ENCODE measurements around the gene MBNL1.
"Not testable (repeated sequence)": the region's sequence is repeated elsewhere in the genome, so short reads cannot be mapped to it uniquely, and the experiment has no call there.

MBNL1 gene

DNA sequence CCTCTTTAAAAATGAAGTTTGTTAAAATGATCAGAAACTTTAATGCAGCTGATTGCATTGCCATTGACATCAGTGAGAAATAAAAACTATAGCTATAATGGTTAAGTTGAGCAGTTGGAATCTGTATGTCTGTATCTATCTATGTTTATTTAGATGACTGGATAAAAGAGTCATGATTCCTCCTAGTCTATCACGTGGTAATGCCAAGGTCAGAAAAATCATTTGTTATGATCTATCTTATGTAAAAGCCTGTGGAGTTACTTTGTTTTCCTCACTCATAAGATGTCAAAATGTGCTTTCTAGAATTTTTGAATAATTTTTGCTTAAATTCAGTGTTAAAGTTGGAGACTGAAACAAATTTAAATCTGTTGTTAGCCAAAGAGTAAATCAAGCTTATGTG, 63.3 kb downstream of the MBNL1 start:
- Histone ChIP-seq H3K36me3 (peaks cover under 1 to 7% (median 5%) of the 10 kb centered on the region in 3 donors), H3K4me1 (peaks cover 0 to 100% (median 52%) of the 10 kb centered on the region in 4 donors), H3K9me3 (no peaks in the 10 kb centered on the region), H3K27ac (peak overlapping the region; percentile 74 to 75), H3K4me3 (no peak overlapping the region), H3K27me3 (no peaks in the 10 kb centered on the region)
- no peak for DNase-seq
- TF ChIP-seq, protein P1, sequence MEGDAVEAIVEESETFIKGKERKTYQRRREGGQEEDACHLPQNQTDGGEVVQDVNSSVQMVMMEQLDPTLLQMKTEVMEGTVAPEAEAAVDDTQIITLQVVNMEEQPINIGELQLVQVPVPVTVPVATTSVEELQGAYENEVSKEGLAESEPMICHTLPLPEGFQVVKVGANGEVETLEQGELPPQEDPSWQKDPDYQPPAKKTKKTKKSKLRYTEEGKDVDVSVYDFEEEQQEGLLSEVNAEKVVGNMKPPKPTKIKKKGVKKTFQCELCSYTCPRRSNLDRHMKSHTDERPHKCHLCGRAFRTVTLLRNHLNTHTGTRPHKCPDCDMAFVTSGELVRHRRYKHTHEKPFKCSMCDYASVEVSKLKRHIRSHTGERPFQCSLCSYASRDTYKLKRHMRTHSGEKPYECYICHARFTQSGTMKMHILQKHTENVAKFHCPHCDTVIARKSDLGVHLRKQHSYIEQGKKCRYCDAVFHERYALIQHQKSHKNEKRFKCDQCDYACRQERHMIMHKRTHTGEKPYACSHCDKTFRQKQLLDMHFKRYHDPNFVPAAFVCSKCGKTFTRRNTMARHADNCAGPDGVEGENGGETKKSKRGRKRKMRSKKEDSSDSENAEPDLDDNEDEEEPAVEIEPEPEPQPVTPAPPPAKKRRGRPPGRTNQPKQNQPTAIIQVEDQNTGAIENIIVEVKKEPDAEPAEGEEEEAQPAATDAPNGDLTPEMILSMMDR (IDR thresholded peaks at IDR 0.05): no peak
- intact Hi-C loops (cut with DNase I; ENCODE audit: low total_unique reads): no loop called here

DNA sequence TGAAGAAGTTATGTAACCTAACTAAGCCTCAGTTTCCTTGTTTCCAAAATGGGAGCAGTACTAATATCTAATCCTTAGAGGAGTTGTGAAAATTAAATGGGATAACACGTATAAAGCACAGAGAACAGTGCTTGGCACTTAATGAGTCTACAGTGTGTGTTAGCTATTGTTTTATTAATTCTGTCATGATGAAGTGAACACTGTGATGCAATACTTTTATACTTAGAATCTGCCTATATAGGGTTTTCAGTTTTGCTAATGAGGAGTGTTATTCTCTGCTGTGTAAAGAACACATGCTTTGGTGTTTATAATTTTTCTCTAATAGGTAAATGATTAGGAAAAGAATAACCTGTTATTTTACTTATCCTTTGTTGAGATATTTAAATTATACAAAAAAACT, 65.2 kb downstream of the MBNL1 start:
- H3K27ac ChIP-seq: peak overlapping the region; percentile 74 to 75
- intact Hi-C loops (cut with DNase I; ENCODE audit: low total_unique reads): no loop called here

DNA sequence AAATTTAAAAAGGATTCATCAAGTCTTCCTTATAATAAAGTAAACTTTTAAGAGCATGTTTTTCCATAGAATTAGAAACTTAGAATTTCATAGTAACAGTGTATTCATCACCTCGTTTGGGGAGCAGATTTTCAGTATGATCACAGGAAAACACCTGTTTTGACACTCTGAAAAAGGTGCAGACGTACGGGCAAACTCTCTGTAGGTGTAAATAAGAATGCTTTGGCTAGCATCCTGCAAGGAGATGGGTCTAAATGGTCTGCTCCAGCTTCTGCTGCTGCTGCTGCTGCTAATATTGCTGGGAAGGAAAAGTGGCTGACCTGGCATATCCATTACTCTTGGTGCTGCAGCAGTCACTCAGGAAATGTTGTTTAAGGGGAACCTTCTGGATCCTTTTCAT, 66.0 kb downstream of the MBNL1 start:
- Histone ChIP-seq H3K4me1 (peaks cover 0 to 100% (median 45%) of the 10 kb centered on the region in 4 donors), H3K4me3 (no peak overlapping the region), H3K27me3 (no peaks in the 10 kb centered on the region), H3K9me3 (no peaks in the 10 kb centered on the region), H3K36me3 (peaks cover 0 to 11% (median 5%) of the 10 kb centered on the region in 3 donors), H3K27ac (peak overlapping the region; percentile 74 to 75)
- no peak for DNase-seq
- TF ChIP-seq, protein P1 (IDR thresholded peaks at IDR 0.05): no peak
- intact Hi-C loops (cut with DNase I; ENCODE audit: low total_unique reads): no loop called here

More for the DNA sequence above, 65.2 kb downstream of the MBNL1 start:
- DNase-seq: no peak
- TF ChIP-seq, protein P1 (IDR thresholded peaks at IDR 0.05): no peak
- H3K36me3 ChIP-seq: peaks cover 0 to 11% (median 5%) of the 10 kb centered on the region in 3 donors
- H3K27me3 ChIP-seq: no peaks in the 10 kb centered on the region
- no peak overlapping the region for H3K4me3 ChIP-seq
- H3K9me3 ChIP-seq: no peaks in the 10 kb centered on the region
- peaks cover 0 to 100% (median 45%) of the 10 kb centered on the region in 4 donors for H3K4me1 ChIP-seq

DNA sequence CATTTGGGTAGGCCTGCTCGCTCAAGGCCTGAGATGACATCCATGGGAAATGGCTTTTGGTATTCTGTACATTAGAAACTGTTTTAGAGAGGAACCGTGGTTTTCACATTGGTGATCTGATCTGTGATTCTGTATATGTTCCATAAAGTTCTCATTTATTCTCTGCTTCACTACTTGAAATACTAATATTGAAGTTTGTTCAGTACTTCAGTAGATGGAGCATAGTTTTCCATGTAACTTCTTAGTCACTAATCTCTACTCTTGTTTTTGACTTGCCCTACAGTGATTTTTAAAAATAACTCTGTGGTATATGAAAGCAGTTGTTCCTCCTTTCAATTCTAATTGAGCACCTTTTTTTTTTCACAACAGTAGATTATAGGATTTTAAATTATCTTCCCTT, 66.5 kb downstream of the MBNL1 start:
- Histone ChIP-seq H3K27ac (peak overlapping the region; percentile 74 to 75), H3K4me1 (peaks cover 0 to 100% (median 43%) of the 10 kb centered on the region in 4 donors), H3K36me3 (peaks cover 0 to 11% (median 5%) of the 10 kb centered on the region in 3 donors), H3K4me3 (no peak overlapping the region), H3K9me3 (no peaks in the 10 kb centered on the region), H3K27me3 (no peaks in the 10 kb centered on the region)
- no peak for DNase-seq
- TF ChIP-seq, protein P1 (IDR thresholded peaks at IDR 0.05): no peak
- intact Hi-C loops (cut with DNase I; ENCODE audit: low total_unique reads): no loop called here

DNA sequence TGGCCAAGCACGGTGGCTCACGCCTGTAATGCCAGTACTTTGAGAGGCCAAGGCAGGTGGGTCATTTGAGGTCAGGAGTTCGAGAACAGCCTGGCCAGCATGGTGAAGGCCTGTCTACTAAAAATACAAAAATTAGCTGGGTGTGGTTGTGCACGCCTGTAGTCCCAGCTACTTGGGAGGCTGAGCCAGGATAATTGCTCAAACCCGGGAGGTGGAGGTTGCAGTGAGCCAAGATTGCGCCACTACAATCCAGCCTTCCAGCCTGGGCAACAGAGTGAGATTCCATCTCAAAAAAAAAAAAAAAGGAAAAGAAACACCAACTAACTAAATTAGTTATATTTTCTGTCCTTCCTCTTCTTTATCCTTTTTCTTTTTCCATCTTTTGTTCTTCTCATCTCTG, 68.6 kb downstream of the MBNL1 start:
- H3K4me1 ChIP-seq: peaks cover 0 to 100% (median 36%) of the 10 kb centered on the region in 4 donors
- H3K27me3 ChIP-seq; H3K9me3 ChIP-seq; H3K4me3 ChIP-seq; intact Hi-C loops (cut with DNase I; ENCODE audit: low total_unique reads): not testable (repeated sequence)
- peak in 1 of 2 donors; percentile 75 for DNase-seq
- peak overlapping the region; percentile 74 to 75 for H3K27ac ChIP-seq
- H3K36me3 ChIP-seq: peaks cover 5 to 16% (median 14%) of the 10 kb centered on the region in 3 donors

DNA sequence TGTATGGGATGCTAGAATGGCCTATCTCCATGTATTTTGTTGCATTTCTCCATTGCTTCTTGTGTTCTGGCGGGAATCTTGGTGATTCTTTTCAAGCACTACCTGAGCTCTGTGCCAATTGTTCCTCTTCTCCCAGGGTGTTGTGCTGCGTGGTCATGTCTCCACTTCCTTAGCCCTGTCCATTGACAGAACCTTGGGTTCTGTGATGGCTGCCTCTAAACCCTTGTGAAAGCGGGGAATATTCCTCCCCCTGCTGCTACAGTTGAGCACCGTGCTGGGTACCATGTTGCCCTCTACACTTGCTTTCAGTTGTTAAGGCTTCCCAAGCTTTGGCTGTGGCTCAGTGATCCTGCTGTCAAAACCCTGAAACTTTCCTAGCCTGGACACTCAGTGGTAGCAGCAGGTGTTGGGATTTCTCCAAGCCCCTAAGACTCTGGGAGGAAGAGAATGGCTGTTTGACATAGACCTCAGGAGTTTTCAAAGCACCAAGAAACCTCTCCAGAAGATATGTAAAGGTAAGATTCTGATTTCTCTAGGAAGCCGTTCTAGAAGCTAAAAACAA, 69.5 kb downstream of the MBNL1 start:
- Histone ChIP-seq H3K27me3 (no peaks in the 10 kb centered on the region), H3K9me3 (no peaks in the 10 kb centered on the region), H3K4me1 (peaks cover 0 to 100% (median 36%) of the 10 kb centered on the region in 4 donors), H3K27ac (peak overlapping the region in 1 of 2 donors; percentile 75), H3K36me3 (peaks cover 7 to 16% (median 14%) of the 10 kb centered on the region in 3 donors), H3K4me3 (no peak overlapping the region)
- intact Hi-C loops (cut with DNase I; ENCODE audit: low total_unique reads): no loop called here
- TF ChIP-seq, protein P1 (IDR thresholded peaks at IDR 0.05): no peak
- DNase-seq: no peak
